ENCODE data around the gene RIPPLY1.

Gene RIPPLY1

GRCh38 chrX:106862972-106863688 is 40.0 kb downstream of the RIPPLY1 start:
- Mint-ChIP-seq H3K27ac (no peak overlapping the region), H3K9me3 (no peaks in the 10 kb centered on the region), H3K4me1 (ENCODE audit: low read depth in 2 of 2) (no peaks in the 10 kb centered on the region), H3K36me3 (ENCODE audit: insufficient read depth) (no peaks in the 10 kb centered on the region), H3K4me3 (no peak overlapping the region), H3K27me3 (peaks cover 21% of the 10 kb centered on the region in 2 donors)
- DNase-seq (peak in 2 of 3 experiments; percentile 0 to 4), ATAC-seq (replicated peaks) (no peak)

Data from effector memory CD8-positive, alpha-beta T cell (primary cell).